Peyer's patch (tissue), 4 donors: ENCODE measurements around the gene FAM200B.

Experiments used
- CTCF ChIP-seq, 6 experiments: fragments of 450-650 bp in 4 of 6; fragments of 200-600 bp in 2 of 6; sonication (generic) in 1 of 6; IDR thresholded peaks; one replicate each; pipeline ENCODE4 v1.5.1; 2017 to 2019; ENCODE audit warnings: antibody characterized with exemption in 6 of 6, mild to moderate bottlenecking in 3 of 6, moderate library complexity in 1 of 6
- POLR2A ChIP-seq, 2 donors: fragments of 450-650 bp; IDR thresholded peaks; one replicate each; pipeline ENCODE4 v1.5.1; 2017; ENCODE audit warnings: antibody characterized with exemption in 2 of 2, mild to moderate bottlenecking in 2 of 2, moderate library complexity in 2 of 2

DNA sequence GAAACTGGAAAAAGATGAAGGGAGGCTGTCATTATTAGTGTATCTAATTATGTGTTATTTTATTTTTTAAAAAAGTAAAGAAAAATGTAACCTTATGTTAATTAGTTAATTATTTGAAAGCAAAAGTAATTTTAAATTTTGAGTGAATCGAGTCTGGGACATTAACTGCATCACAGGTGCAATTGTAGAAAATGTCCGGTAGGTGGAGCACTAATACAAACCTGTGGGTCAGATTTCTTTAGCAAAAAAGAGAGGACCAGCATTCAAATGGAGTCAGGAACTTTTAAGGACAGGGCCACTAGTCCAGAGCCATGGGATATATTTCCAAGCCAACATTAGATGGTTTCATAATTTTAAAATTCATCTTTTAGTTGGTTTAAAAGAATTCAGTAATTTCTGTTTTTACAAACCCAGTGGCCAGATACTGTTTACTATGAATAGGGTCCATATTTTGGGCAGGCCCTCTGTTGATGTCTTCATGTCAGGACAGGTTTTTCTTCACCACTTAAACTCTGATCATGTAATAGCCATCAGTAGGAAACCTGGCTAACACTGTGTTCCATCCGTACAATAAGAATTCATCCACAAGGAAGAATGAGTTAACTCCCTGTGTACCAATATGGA lies 48.4 kb downstream of the FAM200B start:
- peak; percentile 79 to 92 (median 84) for TF ChIP-seq CTCF (IDR thresholded peaks at IDR 0.05)
- no peak for TF ChIP-seq POLR2A (IDR thresholded peaks at IDR 0.05)
